Activated naive CD8-positive, alpha-beta T cell treated with anti-CD3 and anti-CD28 coated beads, Interleukin-2, amount 10 ng/mL, durations not matched to agents 7 days and 5 days (primary cell): ENCODE measurements around the gene ADAMTS7. TPM values are rescaled to one million over a fixed set of nuclear protein-coding genes. Genes with fewer than 3 reads are reported as not detected.
"Not testable (repeated sequence)": the region's sequence is repeated elsewhere in the genome, so short reads cannot be mapped to it uniquely, and the experiment has no call there.

ENCODE experiments used
- ATAC-seq: fragments of 150-1000 bp; cut with Tn5 transposase; one replicate; pipeline ENCODE4 v1.10.0; 2021; ENCODE audit warnings: low read depth, moderate library complexity
- POLR2A ChIA-PET: fragments of 350-600 bp; sonication (Branson Sonifier 250); formaldehyde crosslinking; loops from one replicate; lab custom pipeline; 2021; ENCODE audit warnings: antibody characterized with exemption; lab: Charles Lee
- DNase-seq: peaks from one replicate; pipeline ENCODE4 v3.0.0; 2021
- H3K27ac Mint-ChIP-seq: one replicate; pipeline ENCODE4 v1.8.0; 2022; ENCODE audit warnings: mild to moderate bottlenecking, mixed read lengths
- H3K27me3 Mint-ChIP-seq: one replicate; pipeline ENCODE4 v1.8.0; 2022; ENCODE audit warnings: mild to moderate bottlenecking, moderate library complexity, mixed read lengths
- H3K36me3 Mint-ChIP-seq: one replicate; pipeline ENCODE4 v1.8.0; 2021; ENCODE audit warnings: mild to moderate bottlenecking, mixed read lengths
- H3K4me1 Mint-ChIP-seq: one replicate; pipeline ENCODE4 v1.8.0; 2021; ENCODE audit warnings: mixed read lengths
- H3K4me3 Mint-ChIP-seq: one replicate; pipeline ENCODE4 v1.8.0; 2022; ENCODE audit warnings: mild to moderate bottlenecking, moderate library complexity, mixed read lengths
- H3K9me3 Mint-ChIP-seq: one replicate; pipeline ENCODE4 v1.8.0; 2021; ENCODE audit warnings: mixed read lengths
- total RNA-seq, 2 experiments: library from RNA; stranded (reverse); gene quantifications; one replicate each; pipeline ENCODE4 v1.2.3, GENCODE V29; 2021

Gene ADAMTS7
- total RNA-seq, 2 experiments from 2014 or later: 0.14 TPM; not detected in 1

- H3K9me3 Mint-ChIP-seq, H3K4me3 Mint-ChIP-seq, H3K36me3 Mint-ChIP-seq, H3K27ac Mint-ChIP-seq, DNase-seq, H3K4me1 Mint-ChIP-seq, H3K27me3 Mint-ChIP-seq, POLR2A ChIA-PET, ATAC-seq: not testable (repeated sequence)
These were observed 37.4 kb downstream of the ADAMTS7 start for GRCh38 chr15:78773765-78774450.

- Mint-ChIP-seq H3K27ac (no peak overlapping the region), H3K9me3 (no peaks in the 10 kb centered on the region), H3K4me3 (no peak overlapping the region), H3K4me1 (no peaks in the 10 kb centered on the region), H3K36me3 (no peaks in the 10 kb centered on the region), H3K27me3 (no peaks in the 10 kb centered on the region)
- DNase-seq (no peak), ATAC-seq (no peak)
- POLR2A ChIA-PET: no interaction called here
These were observed 38.5 kb downstream of the ADAMTS7 start for GRCh38 chr15:78772738-78773137.

- H3K36me3 Mint-ChIP-seq, H3K4me3 Mint-ChIP-seq, H3K4me1 Mint-ChIP-seq, H3K9me3 Mint-ChIP-seq, POLR2A ChIA-PET, H3K27ac Mint-ChIP-seq, DNase-seq, H3K27me3 Mint-ChIP-seq, ATAC-seq: not testable (repeated sequence)
These were observed 39.7 kb downstream of the ADAMTS7 start for GRCh38 chr15:78771436-78772000.

- POLR2A ChIA-PET, H3K27ac Mint-ChIP-seq, H3K9me3 Mint-ChIP-seq: not testable (repeated sequence)
These were observed 40.2 kb downstream of the ADAMTS7 start for GRCh38 chr15:78771020-78771419.

GRCh38 chr15:78769473-78770225, 41.6 kb downstream of the ADAMTS7 start:
- H3K4me1 Mint-ChIP-seq, H3K36me3 Mint-ChIP-seq, H3K4me3 Mint-ChIP-seq, POLR2A ChIA-PET, ATAC-seq, H3K27me3 Mint-ChIP-seq, H3K9me3 Mint-ChIP-seq: not testable (repeated sequence)
- peak overlapping the region; percentile 9 for H3K27ac Mint-ChIP-seq
- peak; percentile 9 for DNase-seq

More at GRCh38 chr15:78771020-78771419, 40.2 kb downstream of the ADAMTS7 start:
- H3K27me3 Mint-ChIP-seq, H3K4me3 Mint-ChIP-seq, H3K36me3 Mint-ChIP-seq, DNase-seq, ATAC-seq, H3K4me1 Mint-ChIP-seq: not testable (repeated sequence)

GRCh38 chr15:78768531-78769408, 42.5 kb downstream of the ADAMTS7 start:
- POLR2A ChIA-PET: no interaction called here
- DNase-seq (peak; percentile 26), ATAC-seq (no peak)
- Mint-ChIP-seq H3K27me3 (no peaks in the 10 kb centered on the region), H3K36me3 (no peaks in the 10 kb centered on the region), H3K4me1 (no peaks in the 10 kb centered on the region), H3K27ac (peak overlapping the region; percentile 9), H3K4me3 (no peak overlapping the region), H3K9me3 (no peaks in the 10 kb centered on the region)

GRCh38 chr15:78768096-78768495, 43.2 kb downstream of the ADAMTS7 start:
- POLR2A ChIA-PET: no interaction called here

DNA sequence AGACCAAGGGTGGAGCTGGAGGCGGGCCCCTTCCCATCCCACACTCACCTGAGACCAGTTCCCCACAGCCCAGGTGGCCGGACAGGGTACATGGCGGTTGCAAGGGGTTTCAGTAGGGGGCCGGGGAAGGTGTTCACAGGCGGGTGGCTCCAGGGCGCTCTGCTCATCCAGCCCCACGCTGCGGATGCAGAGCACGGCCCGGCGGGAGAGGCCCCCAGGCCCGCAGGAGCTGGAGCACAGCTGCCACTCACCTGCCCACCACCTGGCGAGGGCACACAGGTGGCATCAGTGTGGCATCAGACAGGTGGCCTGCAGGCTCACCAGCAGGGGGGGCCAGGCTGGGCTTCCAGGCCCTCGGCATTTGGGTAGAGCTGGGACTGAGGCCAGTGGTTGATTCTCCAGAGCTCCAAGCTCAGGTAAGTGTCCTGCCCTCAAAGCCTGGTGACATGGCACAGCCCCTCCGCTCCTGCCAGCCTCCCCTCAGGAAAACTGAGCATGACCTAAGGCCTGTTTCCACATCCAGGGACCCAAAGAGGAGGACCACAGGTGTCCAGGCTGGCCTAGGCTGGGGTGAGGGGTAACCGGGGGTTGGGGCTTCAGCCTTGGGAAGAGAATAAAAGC, 43.8 kb downstream of the ADAMTS7 start:
- Mint-ChIP-seq H3K27ac (no peak overlapping the region), H3K36me3 (no peaks in the 10 kb centered on the region), H3K27me3 (no peaks in the 10 kb centered on the region), H3K4me1 (peaks cover 2% of the 10 kb centered on the region), H3K4me3 (no peak overlapping the region), H3K9me3 (no peaks in the 10 kb centered on the region)
- peak; percentile 33 for DNase-seq
- POLR2A ChIA-PET: no interaction called here
- no peak for ATAC-seq

More at GRCh38 chr15:78768096-78768495, 43.2 kb downstream of the ADAMTS7 start:
- H3K27ac Mint-ChIP-seq: no peak overlapping the region
- H3K9me3 Mint-ChIP-seq: no peaks in the 10 kb centered on the region
- no peak overlapping the region for H3K4me3 Mint-ChIP-seq
- DNase-seq: peak; percentile 29
- peaks cover 2% of the 10 kb centered on the region for H3K4me1 Mint-ChIP-seq
- ATAC-seq: no peak
- no peaks in the 10 kb centered on the region for H3K36me3 Mint-ChIP-seq
- no peaks in the 10 kb centered on the region for H3K27me3 Mint-ChIP-seq

DNA sequence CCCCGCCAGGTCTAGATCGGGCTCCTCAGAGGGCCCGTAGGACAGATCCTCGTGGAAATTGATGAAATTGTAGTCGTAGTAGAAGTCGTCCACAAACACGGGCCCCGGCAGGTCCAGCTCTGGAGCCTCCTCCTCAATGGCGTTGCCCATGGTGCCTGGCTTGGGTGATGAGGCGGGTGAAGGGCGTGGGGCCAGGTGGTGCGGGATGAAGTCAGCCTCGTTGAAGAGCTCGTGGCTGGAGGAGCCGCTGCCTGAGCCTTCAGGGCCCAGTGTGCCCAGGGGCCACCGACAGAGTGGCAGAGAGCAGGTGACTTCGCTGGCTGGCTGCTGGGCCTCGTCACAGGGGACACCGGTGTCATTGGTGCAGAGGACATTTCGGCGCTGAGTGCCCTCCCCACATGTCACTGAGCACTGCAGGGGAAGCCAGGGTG, 44.6 kb downstream of the ADAMTS7 start:
- DNase-seq: peak; percentile 19
- not testable (repeated sequence) for H3K4me1 Mint-ChIP-seq, H3K9me3 Mint-ChIP-seq, H3K27ac Mint-ChIP-seq, H3K4me3 Mint-ChIP-seq, H3K36me3 Mint-ChIP-seq, ATAC-seq, H3K27me3 Mint-ChIP-seq
- POLR2A ChIA-PET: interaction anchor here (0.9 kb wide), 1 partner anchor 106 kb away, joined by 4 read pairs; the partner anchor contains the start of gene MORF4L1

GRCh38 chr15:78766041-78766440, 45.2 kb downstream of the ADAMTS7 start:
- peaks cover 13% of the 10 kb centered on the region for H3K4me1 Mint-ChIP-seq
- no peak overlapping the region for H3K27ac Mint-ChIP-seq
- no peak overlapping the region for H3K4me3 Mint-ChIP-seq
- H3K27me3 Mint-ChIP-seq: no peaks in the 10 kb centered on the region
- DNase-seq (peak; percentile 24), ATAC-seq (no peak)
- POLR2A ChIA-PET: interaction anchor here (0.9 kb wide), 1 partner anchor 107 kb away, joined by 4 read pairs; the partner anchor contains the start of gene MORF4L1
- no peaks in the 10 kb centered on the region for H3K9me3 Mint-ChIP-seq
- H3K36me3 Mint-ChIP-seq: no peaks in the 10 kb centered on the region

GRCh38 chr15:78765154-78765860, 46.0 kb downstream of the ADAMTS7 start:
- not testable (repeated sequence) for ATAC-seq, H3K27ac Mint-ChIP-seq, H3K27me3 Mint-ChIP-seq, H3K4me3 Mint-ChIP-seq, H3K9me3 Mint-ChIP-seq, H3K36me3 Mint-ChIP-seq
- DNase-seq: peak; percentile 27
- H3K4me1 Mint-ChIP-seq: peaks cover 17% of the 10 kb centered on the region
- POLR2A ChIA-PET: interaction anchor here (0.9 kb wide), 1 partner anchor 107 kb away, joined by 4 read pairs; the partner anchor contains the start of gene MORF4L1
